ENCODE results near the gene HAGH. TPM values are rescaled to one million over a fixed set of nuclear protein-coding genes. Genes with fewer than 3 reads are reported as not detected.

Gene HAGH
- polyA plus RNA-seq, 4 donors, result 29.7 to 51.8 (median 31.9) TPM

DNA sequence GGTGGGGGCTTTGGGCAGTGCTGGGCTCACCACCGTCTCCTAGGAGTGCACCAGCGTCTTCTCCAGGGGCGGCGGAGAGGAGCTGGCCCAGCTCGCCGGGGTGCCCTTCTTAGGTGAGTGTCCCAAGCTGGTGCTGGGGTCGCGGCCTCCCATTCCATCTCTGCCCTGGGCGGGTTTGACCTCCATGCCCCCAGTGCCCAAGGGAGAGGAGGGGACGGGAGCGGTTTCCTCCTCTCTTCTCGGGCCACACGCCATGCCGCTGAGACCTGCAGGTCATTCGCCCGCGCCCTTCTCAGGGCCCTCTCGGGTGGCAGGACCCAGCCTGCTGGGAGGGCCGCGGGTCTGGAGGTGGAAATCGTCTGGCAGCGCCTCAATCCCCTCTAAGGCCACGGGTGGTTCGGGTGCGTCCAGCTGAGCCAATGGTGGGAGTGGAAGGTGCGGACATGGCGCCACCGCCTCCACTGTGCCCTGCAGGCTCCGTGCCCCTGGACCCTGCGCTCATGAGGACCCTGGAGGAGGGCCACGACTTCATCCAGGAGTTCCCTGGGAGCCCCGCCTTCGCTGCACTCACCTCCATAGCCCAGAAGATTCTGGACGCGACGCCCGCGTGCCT, 38.4 kb downstream of the HAGH start:
- no peak for DNase-seq (ENCODE audit: low read depth in 4 of 4, low spot score in 3 of 4)

DNA sequence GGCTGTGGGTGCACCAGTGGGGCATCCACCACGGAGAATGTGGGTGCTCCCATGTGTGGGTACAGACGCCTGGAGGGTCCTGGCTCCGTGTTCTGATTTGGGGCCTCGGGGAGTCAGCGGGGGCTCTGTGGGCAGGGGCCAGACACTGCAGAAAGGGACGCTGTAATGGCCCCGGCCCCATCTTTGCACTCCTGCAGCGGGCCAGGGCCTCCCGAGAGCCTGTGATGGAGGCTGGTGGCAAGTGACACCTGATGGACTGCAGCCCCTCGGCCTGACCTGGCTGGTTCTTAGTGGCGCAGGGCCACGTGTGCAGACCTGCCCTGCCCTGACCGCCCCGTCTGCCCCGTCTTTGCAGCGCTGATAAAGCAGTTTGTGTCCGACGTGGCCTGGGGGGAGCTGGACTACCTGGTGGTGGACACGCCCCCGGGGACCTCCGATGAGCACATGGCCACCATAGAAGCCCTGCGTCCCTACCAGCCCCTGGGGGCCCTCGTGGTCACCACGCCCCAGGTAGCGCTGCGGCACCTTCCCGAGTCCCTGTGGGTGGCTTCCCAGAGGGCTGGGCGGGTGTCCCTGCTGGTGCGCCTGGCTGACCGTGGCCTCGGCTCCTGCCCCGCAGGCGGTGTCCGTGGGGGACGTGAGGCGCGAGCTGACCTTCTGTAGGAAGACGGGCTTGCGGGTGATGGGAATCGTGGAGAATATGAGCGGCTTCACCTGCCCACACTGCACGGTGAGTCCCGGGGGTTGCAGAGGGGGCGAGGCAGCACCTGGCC, 39.1 kb downstream of the HAGH start:
- no peak for DNase-seq (ENCODE audit: low read depth in 4 of 4, low spot score in 3 of 4)

DNA sequence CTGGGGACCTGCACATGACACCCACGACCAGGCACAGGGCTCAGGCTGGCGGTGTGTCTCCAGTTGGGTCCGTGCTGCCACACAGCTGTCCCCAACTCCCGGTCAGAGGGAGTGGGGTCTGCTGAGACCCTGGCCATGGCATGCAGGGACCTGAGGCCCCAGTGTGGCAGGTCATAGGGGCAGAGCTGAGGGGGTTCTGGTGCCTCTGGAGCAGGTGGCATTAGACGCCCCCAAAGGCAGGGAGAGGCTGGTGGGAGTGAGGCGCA, 39.6 kb downstream of the HAGH start:
- DNase-seq (ENCODE audit: low read depth in 4 of 4, low spot score in 3 of 4), result no peak

DNA sequence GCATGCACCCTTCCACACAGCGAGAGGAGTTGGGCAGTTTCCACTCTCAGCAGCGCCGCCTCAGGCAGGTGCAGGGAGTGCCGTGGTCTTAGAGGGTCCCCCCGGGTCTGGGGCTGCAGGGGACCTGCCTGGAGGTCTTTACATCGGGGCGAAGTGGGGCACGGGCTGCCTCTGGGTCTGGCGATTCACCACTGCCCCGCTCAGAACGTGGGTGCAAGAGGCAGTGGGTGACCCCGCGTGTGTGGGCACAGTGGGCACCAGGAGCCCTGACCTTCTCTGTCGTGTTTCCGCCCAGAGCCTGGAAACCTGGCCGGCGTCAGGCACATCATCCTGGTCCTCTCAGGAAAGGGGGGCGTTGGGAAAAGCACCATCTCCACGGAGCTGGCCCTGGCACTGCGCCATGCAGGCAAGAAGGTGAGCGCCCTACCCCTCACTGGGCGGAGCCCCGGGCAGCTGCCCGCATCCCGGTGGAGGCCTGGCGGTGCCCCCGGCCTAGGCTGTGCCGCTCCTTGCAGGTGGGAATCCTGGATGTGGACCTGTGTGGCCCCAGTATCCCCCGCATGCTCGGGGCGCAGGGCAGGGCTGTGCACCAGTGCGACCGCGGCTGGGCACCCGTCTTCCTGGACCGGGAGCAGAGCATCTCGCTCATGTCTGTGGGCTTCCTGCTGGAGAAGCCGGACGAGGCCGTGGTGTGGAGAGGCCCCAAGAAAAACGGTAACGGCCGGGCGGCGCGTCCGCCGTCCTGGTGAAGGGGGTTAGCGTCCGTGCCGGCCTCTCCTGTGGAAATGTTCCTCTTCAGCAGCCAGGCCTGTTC, 40.2 kb downstream of the HAGH start:
- DNase-seq (ENCODE audit: low read depth in 4 of 4, low spot score in 3 of 4), result no peak

DNA sequence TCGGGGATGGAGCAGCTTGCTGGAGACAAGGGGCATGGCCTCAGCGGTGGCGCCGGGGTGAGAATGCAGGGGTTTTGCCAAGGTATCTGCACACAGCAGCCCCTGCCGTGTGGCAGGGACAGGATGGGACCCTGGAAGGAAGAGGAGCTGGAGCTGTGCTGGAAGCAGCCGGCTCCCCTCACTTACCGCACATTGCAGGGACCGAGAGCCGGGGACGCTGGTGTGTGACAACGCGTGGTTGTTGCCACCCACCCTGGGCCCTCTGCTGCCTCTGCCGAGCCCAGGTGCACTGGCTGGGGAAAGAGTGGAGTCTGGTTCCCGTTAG, 40.8 kb downstream of the HAGH start:
- DNase-seq (ENCODE audit: low read depth in 4 of 4, low spot score in 3 of 4), result no peak

DNA sequence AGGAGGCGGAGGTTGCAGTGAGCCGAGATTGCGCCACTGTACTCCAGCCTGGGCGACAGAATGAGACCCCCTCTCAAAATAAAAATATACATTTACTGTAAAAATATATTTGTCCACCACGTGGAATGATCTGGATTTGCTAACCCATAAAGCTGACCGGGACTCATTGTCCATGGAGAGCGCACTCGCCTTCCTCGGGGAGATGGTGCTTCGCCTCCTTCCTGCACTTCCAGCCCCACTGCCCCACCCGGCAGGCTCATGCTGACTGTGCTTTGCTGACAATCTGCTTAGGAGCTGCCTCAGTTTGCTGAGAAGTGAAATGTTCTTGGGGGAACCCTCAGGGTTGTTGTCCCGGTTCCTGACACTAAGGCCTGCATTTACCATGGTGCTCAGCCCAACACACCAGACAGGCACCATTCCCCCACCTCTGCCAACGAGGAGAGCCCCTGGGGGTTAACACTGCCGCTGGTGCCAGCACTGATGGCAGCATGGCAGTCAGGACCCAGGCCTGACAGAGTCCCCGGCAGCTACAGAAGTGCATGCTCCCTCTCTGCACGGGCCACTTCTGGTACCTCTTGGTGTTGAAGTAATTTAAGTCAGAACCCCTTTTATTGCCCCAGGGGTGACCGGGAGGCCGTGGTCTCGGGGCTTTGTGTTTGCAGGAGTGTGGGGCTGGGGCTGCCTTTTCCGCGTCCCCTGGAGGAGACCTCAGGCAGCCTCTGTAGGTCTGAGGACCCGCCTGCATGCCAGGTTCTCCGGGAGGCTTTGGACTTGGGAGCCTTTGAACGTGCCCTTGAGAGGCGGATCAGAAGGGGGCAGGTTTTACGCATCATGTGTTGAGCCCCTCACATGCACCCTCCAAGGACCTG, 41.4 kb downstream of the HAGH start:
- no peak for DNase-seq (ENCODE audit: low read depth in 4 of 4, low spot score in 3 of 4)

DNA sequence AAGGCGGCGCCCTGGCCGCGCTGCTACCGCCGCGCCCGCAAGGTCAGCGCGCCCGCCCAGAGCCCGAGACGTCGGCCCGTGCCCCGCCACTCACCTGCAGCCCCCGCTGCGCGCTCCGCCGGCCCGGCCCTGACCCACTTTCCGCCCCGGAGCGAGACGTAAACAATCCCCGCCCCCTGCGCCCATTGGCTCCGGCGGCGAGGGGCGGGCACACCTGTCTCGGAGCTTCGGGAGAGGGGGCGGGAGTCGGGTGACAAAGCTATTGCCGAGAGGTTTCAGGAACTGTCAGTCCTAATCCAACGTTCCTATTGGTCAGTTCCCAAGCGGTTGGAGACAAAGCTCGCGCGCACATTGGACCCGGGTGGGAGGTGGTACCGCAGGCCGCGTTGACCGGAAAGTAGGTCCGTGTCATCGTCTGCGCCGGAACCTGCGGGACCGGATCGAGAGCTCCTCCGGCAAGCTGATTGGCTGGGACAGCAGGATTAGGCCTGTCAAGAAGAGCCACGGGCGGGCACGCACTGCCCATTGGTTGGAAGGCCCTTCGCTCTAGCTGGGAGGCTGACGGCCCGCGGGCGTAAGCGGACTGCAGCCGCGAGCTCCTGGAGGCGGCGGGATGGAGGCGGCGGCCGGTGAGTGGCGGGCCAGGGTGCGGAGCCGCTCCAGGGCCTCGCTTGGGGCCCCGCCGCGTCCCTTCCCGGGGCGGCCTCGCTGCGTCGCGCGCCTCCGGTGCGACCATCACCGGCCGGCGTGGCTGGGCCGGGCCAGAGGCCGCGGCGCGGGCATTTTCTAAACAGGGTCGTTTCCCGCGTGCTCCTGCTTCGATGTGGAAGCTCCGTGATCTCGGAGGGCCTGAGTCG, 44.0 kb downstream of the HAGH start, which contains the start of the genes NUBP2 and SPSB3:
NUBP2 (plus strand) TSS at position 553 of the 857 bp plus-strand sequence; CDS start at position 614, 61 bp downstream.
SPSB3 (minus strand) TSS at position 164 of the 857 bp plus-strand sequence. CDS start 1,088 bp downstream, outside the sequence.
- peak; percentile 99 to 100 (median 99) for DNase-seq (ENCODE audit: low read depth in 4 of 4, low spot score in 3 of 4)

DNA sequence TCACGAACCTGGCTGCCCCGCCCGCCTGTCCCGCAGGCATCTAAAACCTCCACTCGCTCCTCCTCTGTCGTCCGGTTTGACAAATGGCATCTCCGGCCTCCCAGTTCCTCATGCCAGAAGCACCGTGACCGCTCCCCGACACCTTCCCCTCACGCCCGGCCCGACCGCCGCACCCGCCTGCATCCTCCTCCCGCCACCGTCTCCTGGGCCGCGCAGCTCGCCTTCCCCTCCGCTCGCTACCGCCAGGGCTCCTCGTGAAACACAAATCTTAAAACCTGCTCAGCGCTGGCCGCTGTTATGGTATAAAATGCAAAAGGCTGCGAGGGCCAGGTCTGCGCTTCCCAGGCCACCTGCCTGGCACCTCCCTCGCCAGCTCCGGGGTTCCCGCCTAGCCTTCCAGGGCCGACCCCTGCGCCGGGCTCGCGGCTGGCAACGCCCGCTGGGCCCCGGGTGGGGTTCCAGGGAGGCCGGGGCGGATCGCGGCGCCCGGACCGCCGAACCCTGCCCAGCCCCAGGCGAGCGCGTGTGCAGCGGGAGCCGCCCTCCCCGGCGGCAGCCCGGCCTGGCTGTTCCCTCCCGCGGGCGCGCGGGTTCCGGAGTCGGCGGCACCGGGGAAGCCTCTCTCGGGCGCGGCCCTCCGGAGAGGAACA, 44.7 kb downstream of the HAGH start:
- no peak for DNase-seq (ENCODE audit: low read depth in 4 of 4, low spot score in 3 of 4)

DNA sequence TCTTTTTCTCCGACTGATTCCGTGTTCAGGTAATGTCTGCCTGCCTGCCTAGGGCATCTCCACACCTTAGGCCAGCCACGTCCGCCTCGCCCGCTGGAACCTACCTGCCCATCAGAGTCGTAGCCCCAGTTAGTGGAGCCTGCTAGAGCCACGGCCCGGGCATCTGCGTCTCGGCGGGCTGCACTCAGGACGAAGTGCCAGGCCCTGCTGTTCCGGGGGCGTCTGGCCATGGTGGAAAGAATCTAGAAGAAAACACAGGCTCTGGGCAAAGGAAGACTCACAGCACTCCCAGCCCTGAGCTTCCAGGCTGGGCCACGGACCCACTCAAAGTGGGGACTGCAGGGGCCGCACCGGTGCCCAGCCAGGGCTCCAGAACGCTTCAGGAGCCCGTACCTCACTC, 45.4 kb downstream of the HAGH start:
- DNase-seq (ENCODE audit: low read depth in 4 of 4, low spot score in 3 of 4), result no peak

DNA sequence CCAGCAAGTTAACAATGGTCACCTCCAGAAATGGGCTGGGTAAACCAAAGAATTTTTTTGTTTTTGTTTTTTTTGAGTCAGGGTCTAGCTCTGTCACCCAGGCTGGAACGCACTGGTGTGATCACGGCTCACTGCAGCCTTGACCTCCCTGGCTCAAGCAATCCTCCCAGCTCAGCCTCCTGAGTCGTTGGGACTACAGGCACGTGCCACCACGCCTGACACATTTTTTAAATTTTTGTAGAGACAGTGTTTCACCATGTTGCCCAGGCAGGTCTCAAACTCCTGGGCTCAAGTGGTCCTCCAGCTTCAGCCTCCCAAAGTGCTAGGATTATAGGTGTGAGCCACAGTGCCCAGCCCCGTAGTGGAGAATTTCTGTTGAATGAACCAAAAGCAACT, 46.0 kb downstream of the HAGH start:
- DNase-seq (ENCODE audit: low read depth in 4 of 4, low spot score in 3 of 4), result no peak

DNA sequence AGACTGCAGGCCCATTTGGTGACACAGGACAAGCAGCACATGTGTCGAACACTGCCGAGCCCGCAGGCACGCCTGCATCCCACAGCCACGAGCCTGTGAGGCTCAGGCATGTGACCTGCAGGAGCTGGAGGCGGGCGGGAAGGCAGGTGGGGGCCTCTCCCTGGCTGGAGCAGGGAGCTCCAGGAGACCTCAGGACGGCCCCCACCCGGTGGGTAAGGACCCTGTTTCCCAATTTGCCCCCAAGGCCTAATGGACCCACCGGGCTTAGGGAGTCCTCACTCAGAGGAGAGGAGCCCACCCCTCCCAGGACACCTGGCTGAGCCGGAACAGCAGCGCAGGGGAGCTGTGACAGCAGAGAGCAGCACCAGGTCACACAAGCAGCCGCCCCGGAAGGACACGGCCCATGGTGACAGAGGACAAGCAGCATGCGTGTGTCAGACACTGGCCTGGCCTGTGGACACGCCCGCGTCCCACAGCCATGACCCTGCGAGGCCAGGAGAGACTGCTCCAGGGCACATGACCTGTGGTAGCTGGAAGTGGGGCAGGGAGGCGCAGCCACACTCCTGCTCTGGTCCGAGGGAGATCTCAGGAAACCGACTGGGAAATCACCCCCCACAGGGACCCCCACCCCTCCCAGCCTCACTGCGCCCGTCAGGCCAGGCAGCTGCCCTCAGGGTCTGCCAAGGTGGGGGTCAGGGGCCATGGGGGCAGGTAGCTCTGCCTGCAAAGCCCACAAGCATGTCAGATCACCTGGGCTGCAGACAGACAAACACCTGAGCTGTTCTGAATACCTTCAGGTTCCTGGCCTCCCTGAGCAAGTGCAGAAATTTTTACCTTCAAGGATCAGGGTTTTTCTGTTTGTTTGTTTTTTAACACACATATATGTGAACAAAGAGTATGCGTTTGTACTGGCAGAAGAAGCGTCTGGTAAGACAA, 46.6 kb downstream of the HAGH start:
- DNase-seq (ENCODE audit: low read depth in 4 of 4, low spot score in 3 of 4), result no peak

DNA sequence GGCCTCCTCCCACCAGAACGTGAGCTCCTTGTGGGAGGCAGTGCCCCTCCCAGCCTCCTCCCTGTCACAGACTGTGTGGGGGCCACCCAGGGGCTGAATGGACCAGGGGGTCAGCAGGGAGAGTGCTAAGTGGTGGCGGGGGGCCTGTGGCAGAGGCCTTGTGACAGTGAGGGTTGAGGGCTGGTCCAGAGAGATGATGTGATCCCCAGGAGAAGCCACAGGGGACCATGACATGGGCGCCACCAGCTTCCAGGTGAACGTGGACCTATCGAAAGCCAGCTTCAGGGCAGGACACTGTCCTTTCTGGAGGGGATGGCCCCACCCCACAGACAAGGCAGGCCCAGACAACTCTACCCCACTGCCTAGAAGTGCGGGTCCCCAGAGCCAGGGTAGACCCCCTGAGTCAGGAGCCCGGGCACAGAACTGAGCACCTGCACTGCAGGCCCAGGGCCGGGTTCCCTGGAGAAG, 47.4 kb downstream of the HAGH start:
- no peak for DNase-seq (ENCODE audit: low read depth in 4 of 4, low spot score in 3 of 4)

DNA sequence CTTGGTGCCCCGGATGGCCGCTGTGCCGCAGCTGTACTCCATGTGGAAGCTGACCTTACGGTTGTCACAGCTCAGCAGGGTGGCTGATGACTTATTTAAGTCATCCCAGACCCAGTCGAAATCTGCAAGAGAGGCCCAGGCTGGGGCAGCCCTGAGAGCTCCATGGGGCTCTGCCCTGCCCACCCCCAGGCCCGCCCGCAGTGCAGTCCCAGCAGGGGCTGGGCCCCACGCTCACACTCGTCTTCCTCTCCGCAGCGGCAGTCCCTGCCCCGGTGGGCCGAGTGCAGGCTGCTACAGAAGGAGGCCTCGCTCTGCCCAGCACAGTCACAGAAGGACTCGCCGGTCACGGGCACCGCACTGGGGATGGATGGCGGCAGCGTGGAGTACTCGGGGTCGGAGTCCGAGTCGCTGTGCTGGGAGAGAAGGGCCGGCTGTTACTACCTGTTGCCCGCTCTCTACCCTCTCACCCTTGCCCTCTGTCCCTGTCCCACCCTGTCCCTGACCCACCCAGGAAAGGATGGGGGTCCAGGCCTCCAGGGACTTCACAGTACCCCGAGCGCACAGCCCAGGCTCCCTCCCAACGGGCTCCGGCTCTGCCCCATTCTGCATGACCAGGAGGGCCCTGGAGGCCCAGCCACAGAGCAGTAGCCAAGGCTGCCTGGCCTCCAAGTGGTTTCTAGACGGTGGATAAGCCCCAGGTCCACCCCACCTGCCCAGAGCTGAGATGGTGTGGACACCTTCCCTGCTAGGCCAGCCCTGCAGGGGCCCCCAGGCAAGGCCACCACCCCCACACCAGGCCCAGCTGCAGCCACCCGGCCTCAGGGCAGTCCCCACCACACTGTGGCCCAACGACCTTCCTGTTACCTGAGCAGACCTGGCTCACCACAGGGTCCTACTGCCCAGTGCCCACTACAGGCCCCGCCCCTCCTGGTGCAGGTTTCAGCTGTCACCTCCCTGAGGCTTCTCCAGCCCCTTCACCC, 48.1 kb downstream of the HAGH start:
- no peak for DNase-seq (ENCODE audit: low read depth in 4 of 4, low spot score in 3 of 4)

DNA sequence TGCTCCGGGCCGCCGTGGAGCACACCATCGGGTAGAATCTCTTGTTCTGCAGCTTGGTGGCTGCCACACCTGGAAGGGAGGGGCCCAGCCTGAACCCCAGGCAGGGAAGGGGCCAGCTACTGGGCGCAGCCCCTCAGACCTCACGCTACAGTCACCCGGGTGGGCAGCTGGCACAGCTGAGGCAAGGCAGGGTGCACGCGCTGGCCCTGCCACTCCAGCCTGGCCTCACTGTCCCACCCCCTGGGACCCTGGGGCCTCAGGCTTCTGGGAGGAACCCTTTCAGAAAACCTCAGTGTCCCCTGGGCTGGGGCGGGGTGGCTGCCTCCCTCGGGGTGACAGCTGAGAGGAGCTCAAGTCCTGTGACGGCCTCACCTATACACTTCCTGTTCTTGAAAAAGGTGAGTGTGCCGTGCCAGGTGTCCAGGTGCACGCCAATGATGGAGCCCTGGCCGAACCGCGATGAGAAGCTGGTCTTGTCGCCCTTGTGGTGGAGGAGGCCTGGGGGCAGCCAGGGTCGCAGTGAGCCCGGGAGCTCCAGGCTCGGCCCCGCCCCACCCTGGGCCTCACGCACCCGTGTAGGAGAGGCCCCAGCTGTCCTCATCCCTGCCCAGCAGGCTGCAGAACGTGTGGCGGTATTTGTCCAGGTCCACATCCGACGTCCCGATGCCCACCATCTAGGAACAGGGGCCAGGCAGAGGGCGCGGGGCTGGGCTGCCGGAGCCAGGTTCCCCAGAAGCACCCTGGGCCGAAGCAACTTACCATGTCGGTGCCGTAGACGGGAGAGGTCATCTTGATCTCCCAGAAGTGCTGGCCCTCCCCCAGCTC, 49.0 kb downstream of the HAGH start:
- DNase-seq (ENCODE audit: low read depth in 4 of 4, low spot score in 3 of 4), result no peak

DNA sequence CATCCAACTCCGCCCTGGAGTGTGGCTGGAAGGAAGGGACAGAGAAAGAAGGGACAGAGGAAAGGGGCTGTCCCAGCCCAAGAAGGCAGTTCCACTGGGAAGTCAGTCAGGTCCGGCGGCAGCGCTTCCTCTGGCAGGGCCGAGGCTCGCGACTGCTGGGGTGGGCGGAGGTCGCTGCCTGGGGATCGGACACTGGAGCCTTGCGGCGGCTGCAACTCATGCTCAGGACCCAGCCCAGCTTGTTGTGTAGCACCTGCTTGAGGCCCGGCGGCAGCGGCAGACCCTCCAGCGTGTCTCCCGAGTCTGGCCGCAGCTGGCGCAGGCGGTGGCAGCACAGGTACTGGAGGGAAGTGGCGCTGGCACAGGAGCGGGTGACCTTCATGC, 49.6 kb downstream of the HAGH start:
- no peak for DNase-seq (ENCODE audit: low read depth in 4 of 4, low spot score in 3 of 4)

DNA sequence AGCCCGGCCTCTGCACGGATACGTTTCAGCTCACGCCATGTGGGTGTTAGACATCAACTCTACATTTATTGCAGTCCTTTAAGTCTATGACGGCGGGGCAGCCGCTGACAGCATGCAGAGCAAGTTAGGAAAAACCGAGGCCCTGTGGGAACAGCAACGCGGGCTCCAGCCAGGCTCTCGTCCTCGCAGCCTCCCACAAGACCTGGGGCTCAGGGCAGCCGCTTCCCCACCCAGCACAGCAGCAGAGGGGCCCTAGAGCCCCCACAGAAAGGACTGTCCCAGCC, 50.0 kb downstream of the HAGH start:
- no peak for DNase-seq (ENCODE audit: low read depth in 4 of 4, low spot score in 3 of 4)

All from left renal pelvis (tissue), 4 donors.